Trophoblast cell (in vitro differentiated cells and primary cell): ENCODE results near the gene TMSB15A. TPM values are rescaled to one million over a fixed set of nuclear protein-coding genes. Genes with fewer than 3 reads are reported as not detected.

Experiments used
- DNase-seq, 2 donors: peaks; one replicate each; pipeline ENCODE4 v3.0.0-alpha.2; 2016
- H2AFZ ChIP-seq: 2 replicates; pipeline ENCODE4 v1.6.1; 2013; ENCODE audit warnings: low read length, moderate library complexity, mild to moderate bottlenecking; ENCODE audit not compliant: insufficient read depth, poor library complexity
- H2AK5ac ChIP-seq: 2 replicates; pipeline ENCODE4 v1.6.1; 2013; ENCODE audit warnings: mild to moderate bottlenecking, low read length
- H2BK120ac ChIP-seq: 2 replicates; pipeline ENCODE4 v1.6.1; 2013; ENCODE audit warnings: low read length, mild to moderate bottlenecking, moderate library complexity; ENCODE audit not compliant: insufficient read depth, poor library complexity
- H2BK12ac ChIP-seq: 2 replicates; pipeline ENCODE4 v1.6.1; 2013; ENCODE audit warnings: mild to moderate bottlenecking, low read length, moderate library complexity
- H2BK5ac ChIP-seq: 2 replicates; pipeline ENCODE4 v1.6.1; 2013; ENCODE audit warnings: low read length, low read depth, moderate library complexity, mild to moderate bottlenecking; ENCODE audit not compliant: poor library complexity
- H3K14ac ChIP-seq: 2 replicates; pipeline ENCODE4 v1.6.1; 2013; ENCODE audit warnings: mild to moderate bottlenecking, low read length
- H3K18ac ChIP-seq: 2 replicates; pipeline ENCODE4 v1.6.1; 2013; ENCODE audit warnings: mild to moderate bottlenecking, low read length
- H3K23ac ChIP-seq: 2 replicates; pipeline ENCODE4 v1.6.1; 2013; ENCODE audit warnings: low read length
- H3K27ac ChIP-seq: 2 replicates; pipeline ENCODE4 v1.5.1; 2013; ENCODE audit warnings: low read depth, mild to moderate bottlenecking, inconsistent platforms, low read length, moderate library complexity
- H3K27me3 ChIP-seq: 2 replicates; pipeline ENCODE4 v1.6.1; 2013; ENCODE audit warnings: inconsistent platforms, mild to moderate bottlenecking, low read length, moderate library complexity; ENCODE audit not compliant: insufficient read depth
- H3K36me3 ChIP-seq, 2 experiments: 1 replicate in 1 of 2; 2 replicates in 1 of 2; pipeline ENCODE4 v1.6.1; 2013; ENCODE audit warnings: low read length in 2 of 2, mild to moderate bottlenecking in 2 of 2, moderate library complexity in 1 of 2; ENCODE audit not compliant: insufficient read depth in 2 of 2, control insufficient read depth in 1 of 2
- H3K4ac ChIP-seq: 2 replicates; pipeline ENCODE4 v1.6.1; 2013; ENCODE audit warnings: low read depth, mild to moderate bottlenecking, low read length, moderate library complexity
- H3K4me1 ChIP-seq, 2 experiments: 1 replicate in 1 of 2; 2 replicates in 1 of 2; pipeline ENCODE4 v1.6.1; 2013; ENCODE audit warnings: low read length in 2 of 2, mild to moderate bottlenecking in 2 of 2, moderate library complexity in 1 of 2; ENCODE audit not compliant: insufficient read depth in 2 of 2, control insufficient read depth in 1 of 2
- H3K4me2 ChIP-seq: 2 replicates; pipeline ENCODE4 v1.6.1; 2013; ENCODE audit warnings: inconsistent platforms, mild to moderate bottlenecking, low read length, moderate library complexity
- H3K4me3 ChIP-seq: 2 replicates; pipeline ENCODE4 v1.5.1; 2013; ENCODE audit warnings: mild to moderate bottlenecking, low read depth, low read length, inconsistent platforms
- H3K79me1 ChIP-seq: one replicate; pipeline ENCODE4 v1.6.1; 2013; ENCODE audit warnings: low read length
- H3K79me2 ChIP-seq: 2 replicates; pipeline ENCODE4 v1.6.1; 2013; ENCODE audit warnings: low read length, mild to moderate bottlenecking; ENCODE audit not compliant: control insufficient read depth, insufficient read depth, poor library complexity
- H3K9ac ChIP-seq: 2 replicates; pipeline ENCODE4 v1.6.1; 2013; ENCODE audit warnings: mild to moderate bottlenecking, low read length
- H3K9me3 ChIP-seq: 2 replicates; pipeline ENCODE4 v1.6.1; 2013; ENCODE audit warnings: low read depth, mild to moderate bottlenecking, control low read depth, inconsistent platforms, low read length; ENCODE audit not compliant: insufficient read depth
- H4K12ac ChIP-seq: 2 replicates; pipeline ENCODE4 v1.6.1; 2013; ENCODE audit warnings: low read depth, mild to moderate bottlenecking, low read length, moderate library complexity
- H4K8ac ChIP-seq: 2 replicates; pipeline ENCODE4 v1.6.1; 2013; ENCODE audit warnings: low read depth, mild to moderate bottlenecking, low read length, moderate library complexity
- H4K91ac ChIP-seq: one replicate; pipeline ENCODE4 v1.6.1; 2013; ENCODE audit warnings: low read depth, mild to moderate bottlenecking, low read length, moderate library complexity
- whole genome bisulfite sequencing: extraction: QIAGEN DNeasy Blood & Tissue Kit; methylation state at CpG from one replicate; pipeline ENCODE4 v1.1.7; 2013; ENCODE audit warnings: missing lambda C conversion rate; ENCODE audit not compliant: insufficient read length, insufficient coverage; ENCODE audit errors: extremely low coverage; 5-methylcytosine and 5-hydroxymethylcytosine counted together
- polyA plus RNA-seq: library from polyadenylated mRNA; stranded (reverse); fragments of 200-250 nt; gene quantifications from 2 replicates; pipeline ENCODE4 v1.2.3, GENCODE V29; 2013

TMSB15A gene
- polyA plus RNA-seq, result 5.5 and 6.2 TPM in 2 replicates

GRCh38 chrX:102515975-102516941 is at the start of gene TMSB15A:
Gene TMSB15A (minus strand): TSS chrX:102516739.
- H3K4me2 ChIP-seq, result peak within 1 kb of the TSS; percentile 80

GRCh38 chrX:102560423-102561068 is 44.0 kb upstream of the TMSB15A start:
- no peak overlapping the region for H3K14ac ChIP-seq
- H2BK120ac ChIP-seq, result no peak overlapping the region
- no peak overlapping the region for H3K23ac ChIP-seq
- H4K91ac ChIP-seq, result no peak overlapping the region
- no peak for DNase-seq
- no peak overlapping the region for H3K4me3 ChIP-seq
- no peaks in the 10 kb centered on the region for H3K9me3 ChIP-seq
- H3K27me3 ChIP-seq, result no peaks in the 10 kb centered on the region
- H3K9ac ChIP-seq, result no peak overlapping the region
- no peak overlapping the region for H3K4ac ChIP-seq
- H4K12ac ChIP-seq, result no peak overlapping the region
- H2BK12ac ChIP-seq, result no peak overlapping the region
- H3K36me3 ChIP-seq, result no peaks in the 10 kb centered on the region
- H3K79me2 ChIP-seq, result no peaks in the 10 kb centered on the region
- no peaks in the 10 kb centered on the region for H3K79me1 ChIP-seq
- no peak overlapping the region for H3K18ac ChIP-seq
- H4K8ac ChIP-seq, result no peak overlapping the region
- H2BK5ac ChIP-seq, result no peak overlapping the region
- H2AK5ac ChIP-seq, result no peak overlapping the region
- no CpG with 5 or more reads among the region's 2 CpGs for WGBS
- no peaks in the 10 kb centered on the region for H3K4me1 ChIP-seq
- H2AFZ ChIP-seq, result no peak overlapping the region
- no peak overlapping the region for H3K27ac ChIP-seq
- H3K4me2 ChIP-seq, result no peak overlapping the region

More at GRCh38 chrX:102515975-102516941, at the start of gene TMSB15A:
- peak; percentile 3 to 27 for DNase-seq
- H3K9ac ChIP-seq, result no peak within 1 kb of the TSS
- no peak within 1 kb of the TSS for H3K14ac ChIP-seq
- H2AFZ ChIP-seq, result no peak within 1 kb of the TSS
- H3K27ac ChIP-seq, result no peak within 1 kb of the TSS
- no peak within 1 kb of the TSS for H3K23ac ChIP-seq
- no peak within 1 kb of the TSS for H4K8ac ChIP-seq
- H2BK12ac ChIP-seq, result no peak within 1 kb of the TSS
- H4K91ac ChIP-seq, result no peak within 1 kb of the TSS
- no CpG with 5 or more reads among the region's 62 CpGs for WGBS
- no peak within 1 kb of the TSS for H3K4ac ChIP-seq
- H3K79me1 ChIP-seq, result no peaks in the 10 kb centered on the region
- H3K18ac ChIP-seq, result no peak within 1 kb of the TSS
- H2BK120ac ChIP-seq, result no peak within 1 kb of the TSS
- H3K27me3 ChIP-seq, result no peaks in the 10 kb centered on the region
- no peak within 1 kb of the TSS for H2AK5ac ChIP-seq
- no peaks in the 10 kb centered on the region for H3K79me2 ChIP-seq
- H3K4me3 ChIP-seq, result peak within 1 kb of the TSS; percentile 60
- H3K36me3 ChIP-seq, result no peaks in the 10 kb centered on the region
- no peaks in the 10 kb centered on the region for H3K9me3 ChIP-seq
- H4K12ac ChIP-seq, result no peak within 1 kb of the TSS
- H3K4me1 ChIP-seq, result no peaks in the 10 kb centered on the region
- H2BK5ac ChIP-seq, result no peak within 1 kb of the TSS

GRCh38 chrX:102558607-102559006 is 42.1 kb upstream of the TMSB15A start:
- Histone ChIP-seq H2BK12ac (no peak overlapping the region), H3K4me2 (no peak overlapping the region), H3K27ac (no peak overlapping the region), H2AFZ (no peak overlapping the region), H3K4me1 (no peaks in the 10 kb centered on the region), H2AK5ac (no peak overlapping the region), H3K18ac (no peak overlapping the region), H4K12ac (no peak overlapping the region), H2BK120ac (no peak overlapping the region), H3K79me1 (no peaks in the 10 kb centered on the region), H3K27me3 (no peaks in the 10 kb centered on the region), H4K91ac (no peak overlapping the region), H3K9me3 (no peaks in the 10 kb centered on the region), H2BK5ac (no peak overlapping the region), H3K4me3 (no peak overlapping the region), H3K79me2 (no peaks in the 10 kb centered on the region), H3K36me3 (no peaks in the 10 kb centered on the region), H4K8ac (no peak overlapping the region), H3K4ac (no peak overlapping the region), H3K14ac (no peak overlapping the region), H3K9ac (no peak overlapping the region), H3K23ac (no peak overlapping the region)
- DNase-seq, result no peak
- WGBS, result no CpG with 5 or more reads among the region's 2 CpGs

GRCh38 chrX:102548231-102548630 is 31.7 kb upstream of the TMSB15A start:
- no peak overlapping the region for H3K18ac ChIP-seq
- H4K91ac ChIP-seq, result no peak overlapping the region
- H3K23ac ChIP-seq, result no peak overlapping the region
- H2AK5ac ChIP-seq, result no peak overlapping the region
- WGBS, result no CpG with 5 or more reads among the region's 23 CpGs
- no peaks in the 10 kb centered on the region for H3K79me1 ChIP-seq
- H3K4ac ChIP-seq, result no peak overlapping the region
- H3K4me1 ChIP-seq, result no peaks in the 10 kb centered on the region
- no peak overlapping the region for H4K12ac ChIP-seq
- no peak overlapping the region for H4K8ac ChIP-seq
- H3K9ac ChIP-seq, result no peak overlapping the region
- H3K27me3 ChIP-seq, result no peaks in the 10 kb centered on the region
- no peak overlapping the region for H3K4me2 ChIP-seq
- H2BK12ac ChIP-seq, result no peak overlapping the region
- H3K36me3 ChIP-seq, result no peaks in the 10 kb centered on the region
- H3K9me3 ChIP-seq, result no peaks in the 10 kb centered on the region
- H3K27ac ChIP-seq, result no peak overlapping the region
- H2AFZ ChIP-seq, result no peak overlapping the region
- no peak overlapping the region for H3K14ac ChIP-seq
- H3K4me3 ChIP-seq, result no peak overlapping the region
- no peak for DNase-seq
- H2BK120ac ChIP-seq, result no peak overlapping the region
- H3K79me2 ChIP-seq, result no peaks in the 10 kb centered on the region
- no peak overlapping the region for H2BK5ac ChIP-seq
